ENCODE measurements around the gene RAB3C.

- no peak for TF ChIP-seq CTCF (conservative IDR thresholded peaks at IDR 0.05; ENCODE audit: low read depth in 2 of 2)
- no peak for TF ChIP-seq POLR2AphosphoS5 (IDR thresholded peaks at IDR 0.05; ENCODE audit: low read depth)
These were observed 167.2 kb downstream of the RAB3C start for GRCh38 chr5:58750036-58750435.
